GM19043 (cell line): ENCODE data around the gene IRX4.
"Not testable (repeated sequence)": the region's sequence is repeated elsewhere in the genome, so short reads cannot be mapped to it uniquely, and the experiment has no call there.

ENCODE experiments used
- ATAC-seq: cut with Tn5 transposase; IDR thresholded peaks from one replicate; pipeline ENCODE4 v1.9.1; 2021; ENCODE audit warnings: low read depth; ENCODE audit not compliant: unreplicated experiment

The IRX4 gene

GRCh38 chr5:1880377-1881025, 2.2 kb downstream of the IRX4 start:
- no peak for ATAC-seq

- no peak for ATAC-seq
These were observed 3.1 kb downstream of the IRX4 start for GRCh38 chr5:1879292-1880263.

- no peak for ATAC-seq
These were observed 4.5 kb downstream of the IRX4 start for GRCh38 chr5:1878050-1878849.

- ATAC-seq: no peak
These were observed 5.3 kb downstream of the IRX4 start for GRCh38 chr5:1877103-1878049.

- no peak for ATAC-seq
These were observed 6.1 kb downstream of the IRX4 start for GRCh38 chr5:1876660-1877064.

- no peak for ATAC-seq
These were observed 6.7 kb downstream of the IRX4 start for GRCh38 chr5:1875843-1876659.

GRCh38 chr5:1875281-1875842, 7.4 kb downstream of the IRX4 start:
- no peak for ATAC-seq

- ATAC-seq: no peak
These were observed 7.9 kb downstream of the IRX4 start for GRCh38 chr5:1874771-1875220.

GRCh38 chr5:1874348-1874747, 8.4 kb downstream of the IRX4 start:
- ATAC-seq: no peak

- ATAC-seq: no peak
These were observed 9.3 kb downstream of the IRX4 start for GRCh38 chr5:1873243-1873959.

- no peak for ATAC-seq
These were observed 11.3 kb downstream of the IRX4 start for GRCh38 chr5:1871441-1871840.

GRCh38 chr5:1870435-1871272, 12.1 kb downstream of the IRX4 start:
- ATAC-seq: not testable (repeated sequence)

GRCh38 chr5:1868886-1869475, 13.7 kb downstream of the IRX4 start:
- ATAC-seq: no peak

- ATAC-seq: no peak
These were observed 14.9 kb downstream of the IRX4 start for GRCh38 chr5:1867815-1868143.

- no peak for ATAC-seq
These were observed 15.5 kb downstream of the IRX4 start for GRCh38 chr5:1867114-1867814.

GRCh38 chr5:1865948-1866347, 16.8 kb downstream of the IRX4 start:
- no peak for ATAC-seq
